HTERT RPE-1 (cell line): ENCODE results near the gene TBC1D24.
"Not testable (repeated sequence)": the region's sequence is repeated elsewhere in the genome, so short reads cannot be mapped to it uniquely, and the experiment has no call there.

Experiments
- in situ Hi-C: fragments of 300-500 bp; cut with MboI; formaldehyde crosslinking; loops from 4 replicates; pipeline ENCODE4 v1.14.3; 2020; ENCODE audit warnings: low sequenced_read_pairs

TBC1D24 gene

DNA sequence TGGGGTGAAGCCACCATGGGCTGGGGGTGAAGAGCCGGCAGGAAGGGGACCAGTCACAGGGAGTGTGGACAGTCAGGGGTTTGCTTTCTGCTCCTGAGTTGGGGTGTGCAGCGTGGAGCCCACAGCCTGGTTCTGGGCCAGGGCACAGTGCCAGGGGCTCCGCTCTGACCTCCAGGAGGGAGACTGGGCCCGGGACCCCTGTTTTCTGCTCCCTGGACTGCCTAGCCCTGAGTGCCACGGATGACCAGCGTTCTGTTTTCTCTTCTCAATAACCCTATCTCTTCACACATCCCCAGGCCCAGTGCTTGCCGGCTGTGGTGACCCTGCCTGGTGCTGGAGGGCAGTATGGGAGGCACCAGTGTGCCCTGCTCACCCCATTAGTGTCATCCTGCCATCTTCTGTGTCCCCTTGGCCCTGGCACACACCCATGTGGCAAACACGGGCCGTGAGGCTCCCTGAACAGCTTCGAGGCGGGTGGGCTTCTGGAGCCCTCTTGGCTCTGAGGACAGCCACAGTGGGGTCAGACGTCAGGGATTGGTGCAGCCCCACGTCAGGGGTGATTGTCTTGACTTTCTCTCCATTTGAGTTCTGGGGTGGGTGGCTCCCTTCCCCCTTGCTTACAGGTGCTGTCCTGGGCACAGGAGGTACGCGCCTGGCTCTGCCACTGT is 55.2 kb downstream of the TBC1D24 start:
- in situ Hi-C loops, result no loop called here

GRCh38 chr16:2530629-2531318 is 55.8 kb downstream of the TBC1D24 start:
- in situ Hi-C loops, result no loop called here

DNA sequence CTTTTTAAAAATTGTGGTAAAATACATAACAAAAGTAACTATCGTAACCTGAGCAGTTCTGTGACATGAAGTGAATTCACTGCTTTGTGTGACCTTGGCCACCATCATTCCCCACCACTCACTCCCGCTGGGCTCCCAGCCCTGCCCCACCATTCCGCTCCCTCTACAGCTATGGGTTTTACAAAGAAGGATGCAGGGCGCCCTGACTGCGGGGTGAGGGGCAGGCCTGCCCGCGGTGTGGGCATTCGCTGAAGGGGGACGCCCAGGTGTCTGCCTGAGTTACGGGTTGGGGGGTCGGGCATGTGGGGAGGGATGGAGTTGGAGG is 56.4 kb downstream of the TBC1D24 start, which contains the start of gene CEMP1:
Gene CEMP1 (minus strand): TSS at position 38 of the 325 bp plus-strand sequence. CDS start 335 bp downstream, outside the sequence.
- in situ Hi-C loops, result no loop called here

DNA sequence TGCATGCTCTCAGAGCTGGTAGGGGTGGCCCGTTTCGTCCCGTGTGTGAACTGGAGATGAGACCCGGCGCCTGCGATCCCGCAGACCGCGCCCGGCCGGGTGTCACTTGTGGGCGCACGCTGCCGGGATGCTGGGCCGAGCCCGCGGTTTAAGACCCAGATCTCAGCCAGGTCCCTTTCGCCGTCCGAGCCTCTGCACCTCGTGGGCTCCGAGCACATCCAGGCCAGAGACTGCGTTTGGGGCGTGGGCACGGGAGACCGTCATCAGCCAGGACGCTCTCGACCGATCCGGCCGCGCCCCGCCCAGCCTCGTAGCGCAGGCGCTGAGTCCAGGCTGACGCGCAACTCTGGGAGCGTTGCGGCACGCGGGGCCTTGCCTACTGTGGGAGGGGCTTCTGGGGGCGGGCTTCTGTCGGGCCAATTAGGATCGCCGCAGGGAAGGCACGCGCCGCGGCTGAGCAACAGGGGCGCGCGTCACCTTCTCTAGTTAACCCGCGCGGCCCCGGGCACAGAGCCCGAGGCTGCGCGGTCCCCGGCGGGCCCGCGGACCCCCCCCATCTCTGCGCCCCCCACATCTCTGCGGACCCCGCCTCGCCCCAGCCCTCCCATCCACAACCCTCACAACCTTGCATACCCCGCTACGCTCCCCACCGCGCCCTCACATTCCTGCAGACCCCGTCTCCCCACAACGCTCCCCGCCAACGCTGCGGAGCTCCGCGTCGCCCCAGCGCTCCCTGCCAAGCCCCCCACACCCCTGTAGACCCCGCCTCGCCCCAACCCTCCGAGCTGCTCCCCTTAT is 57.0 kb downstream of the TBC1D24 start:
- in situ Hi-C loops, result no loop called here

DNA sequence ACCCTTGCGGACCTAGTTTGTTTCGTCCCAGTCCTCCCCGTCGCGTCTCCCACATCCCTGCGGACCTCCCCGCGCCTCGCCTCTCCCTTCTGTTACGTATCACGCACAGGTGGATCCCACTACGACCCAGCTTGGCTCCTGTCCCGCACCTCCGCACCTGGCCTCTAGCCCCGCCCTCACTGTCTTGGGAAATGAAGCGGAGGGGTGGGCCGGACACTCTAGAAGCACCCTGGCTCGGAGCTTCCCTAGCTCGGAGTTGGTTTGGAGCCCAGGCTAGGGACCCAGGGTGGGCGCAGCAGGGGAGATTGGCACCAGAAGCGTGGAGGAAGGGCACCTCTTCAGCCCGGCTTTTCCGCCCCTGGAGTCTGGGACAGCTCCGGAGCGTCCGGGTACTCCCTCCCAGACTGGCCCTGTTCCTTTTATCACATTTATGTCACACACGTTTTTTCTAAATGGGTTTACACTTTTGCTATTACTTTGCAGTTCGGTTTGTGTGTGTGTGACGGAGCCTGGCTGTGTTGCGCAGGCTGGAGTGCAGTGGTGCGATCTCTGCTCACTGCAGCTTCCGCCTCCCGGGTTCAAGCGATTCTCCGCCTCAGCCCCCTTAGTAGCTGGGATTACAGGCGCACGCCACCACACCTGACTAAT is 57.7 kb downstream of the TBC1D24 start:
- in situ Hi-C loops, result no loop called here

DNA sequence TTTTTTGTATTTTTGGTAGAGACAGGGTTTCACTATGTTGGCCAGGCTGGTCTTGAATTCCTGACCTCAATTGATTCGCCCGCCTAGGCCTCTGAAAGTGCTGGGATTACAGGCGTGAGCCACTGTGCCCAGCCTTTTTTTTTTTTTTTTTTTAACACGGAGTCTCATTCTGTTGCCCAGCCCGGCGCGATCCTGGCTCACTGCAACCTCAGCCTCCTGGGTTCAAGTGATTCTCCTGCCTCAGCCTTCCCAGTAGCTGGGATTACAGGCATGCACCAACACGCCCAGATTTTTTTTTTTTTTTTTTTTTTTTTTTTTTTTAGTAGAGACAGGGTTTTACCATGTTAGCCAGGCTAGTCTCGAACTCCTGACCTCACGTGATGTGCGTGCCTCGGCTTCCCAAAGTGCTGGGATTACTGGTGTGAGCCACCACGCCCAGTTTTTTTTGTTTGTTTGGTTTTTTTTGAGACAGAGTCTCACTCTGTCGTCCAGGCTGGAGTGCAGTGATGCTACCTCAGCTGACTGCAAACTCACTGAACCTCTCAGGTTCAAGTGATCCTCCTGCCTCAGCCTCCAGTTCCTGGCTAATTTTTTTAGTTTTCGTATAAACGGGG is 58.3 kb downstream of the TBC1D24 start:
- in situ Hi-C loops, result not testable (repeated sequence)

DNA sequence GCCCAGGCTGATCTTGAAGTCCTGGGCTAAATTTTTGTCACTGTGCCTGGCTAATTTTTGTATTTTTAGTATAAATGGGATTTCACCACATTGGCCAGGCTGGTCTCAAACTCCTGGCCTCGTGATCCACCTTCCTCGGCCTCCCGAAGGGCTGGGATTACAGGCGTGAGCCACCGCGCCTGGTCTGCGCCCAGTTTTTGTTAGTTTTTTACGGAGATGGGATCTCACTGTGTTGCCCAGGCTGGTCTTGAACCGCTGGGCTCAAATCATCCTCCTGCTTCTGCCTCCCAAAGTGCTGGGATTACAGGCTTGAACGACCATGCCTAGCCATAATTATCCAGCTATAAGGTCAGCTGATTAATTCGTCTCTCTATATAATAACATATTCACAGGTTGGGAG is 59.0 kb downstream of the TBC1D24 start:
- in situ Hi-C loops, result no loop called here

DNA sequence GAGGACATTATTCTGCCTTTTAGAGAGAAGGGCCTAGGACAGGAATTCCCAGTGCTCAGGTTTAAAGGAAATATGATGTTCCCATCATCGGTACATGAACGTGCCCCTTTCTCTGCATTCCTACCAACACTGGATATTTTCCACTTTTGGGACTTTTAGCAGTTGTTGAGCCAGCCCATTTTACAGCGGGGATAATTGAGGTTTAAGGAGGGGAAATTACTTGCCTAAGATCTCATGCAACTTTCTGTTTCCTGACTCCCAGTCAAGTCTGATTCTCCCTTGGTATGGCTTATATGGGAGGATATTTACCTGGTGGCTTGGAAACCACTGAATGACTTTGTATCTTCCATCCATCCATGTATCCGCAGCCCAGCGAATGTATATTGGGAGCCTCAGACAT is 59.4 kb downstream of the TBC1D24 start:
- in situ Hi-C loops, result not testable (repeated sequence)

DNA sequence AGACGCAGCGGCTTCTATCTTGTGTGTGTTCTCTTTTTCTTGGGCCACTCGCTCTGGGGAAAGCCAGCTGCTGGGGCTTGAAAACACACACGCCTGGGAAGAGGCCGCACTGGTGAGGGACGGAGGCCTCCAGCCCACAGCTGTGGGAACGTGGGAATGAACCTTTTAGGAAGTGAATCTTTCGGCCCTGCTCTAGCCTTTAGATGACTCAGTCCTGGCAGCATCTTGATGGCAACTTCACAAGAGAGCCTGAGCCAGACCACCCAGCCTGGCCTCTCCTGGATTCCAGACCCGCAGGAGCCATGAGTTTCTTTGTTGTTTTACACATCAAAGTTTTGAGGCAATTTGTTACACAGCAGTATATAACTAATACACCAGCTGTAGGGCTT is 60.7 kb downstream of the TBC1D24 start:
- in situ Hi-C loops, result no loop called here

- in situ Hi-C loops, result no loop called here
Observed at GRCh38 chr16:2537451-2538379, 62.8 kb downstream of the TBC1D24 start, which contains the start of gene PDPK1. TSS of gene PDPK1 (plus strand) at chr16:2538021. CDS start at chr16:2538113, 92 bp downstream.

GRCh38 chr16:2539192-2539844 is 64.4 kb downstream of the TBC1D24 start:
- in situ Hi-C loops, result not testable (repeated sequence)

GRCh38 chr16:2539845-2540458 is 65.0 kb downstream of the TBC1D24 start:
- in situ Hi-C loops, result not testable (repeated sequence)

- in situ Hi-C loops, result not testable (repeated sequence)
Observed at GRCh38 chr16:2540912-2541311, 66.0 kb downstream of the TBC1D24 start.

DNA sequence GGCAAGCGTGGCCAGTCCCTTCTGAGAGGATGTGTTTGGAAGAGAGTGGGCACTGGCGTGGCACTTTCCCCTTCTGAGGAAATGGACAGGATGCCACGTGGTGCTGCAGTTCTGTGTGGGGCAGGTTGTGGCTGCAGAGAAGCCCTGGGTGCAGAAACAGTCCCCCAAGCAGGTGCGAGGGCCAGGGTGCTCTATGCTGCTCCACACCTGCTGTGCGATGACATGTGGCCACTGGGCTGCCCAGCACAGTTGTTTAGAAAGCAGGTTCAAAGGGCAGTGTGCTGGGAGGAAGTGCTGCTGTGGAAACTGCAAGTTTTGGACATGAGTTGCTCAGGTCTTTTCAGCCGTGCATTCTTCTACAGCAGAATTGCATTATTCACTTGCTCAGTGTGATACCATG is 66.5 kb downstream of the TBC1D24 start:
- in situ Hi-C loops, result not testable (repeated sequence)

DNA sequence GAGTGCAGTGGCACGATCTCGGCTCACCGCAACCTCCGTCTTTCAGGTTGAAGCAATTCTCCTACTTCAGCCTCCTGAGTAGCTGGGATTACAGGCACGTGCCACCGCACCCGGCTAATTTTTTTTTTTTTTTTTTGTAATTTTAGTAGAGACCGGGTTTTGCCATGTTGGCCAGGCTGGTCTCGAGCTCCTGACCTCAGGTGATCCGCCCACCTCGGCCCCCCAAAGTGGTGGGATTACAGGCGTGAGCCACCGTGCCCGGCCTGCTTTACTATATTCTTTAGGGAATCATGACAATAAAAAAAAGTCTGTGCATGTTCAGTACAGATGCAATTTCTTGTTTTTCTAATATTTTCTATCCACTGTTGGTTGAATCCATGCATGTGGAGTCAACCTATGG is 68.8 kb downstream of the TBC1D24 start:
- in situ Hi-C loops, result not testable (repeated sequence)

GRCh38 chr16:2550283-2550878 is 75.5 kb downstream of the TBC1D24 start:
- in situ Hi-C loops, result not testable (repeated sequence)

DNA sequence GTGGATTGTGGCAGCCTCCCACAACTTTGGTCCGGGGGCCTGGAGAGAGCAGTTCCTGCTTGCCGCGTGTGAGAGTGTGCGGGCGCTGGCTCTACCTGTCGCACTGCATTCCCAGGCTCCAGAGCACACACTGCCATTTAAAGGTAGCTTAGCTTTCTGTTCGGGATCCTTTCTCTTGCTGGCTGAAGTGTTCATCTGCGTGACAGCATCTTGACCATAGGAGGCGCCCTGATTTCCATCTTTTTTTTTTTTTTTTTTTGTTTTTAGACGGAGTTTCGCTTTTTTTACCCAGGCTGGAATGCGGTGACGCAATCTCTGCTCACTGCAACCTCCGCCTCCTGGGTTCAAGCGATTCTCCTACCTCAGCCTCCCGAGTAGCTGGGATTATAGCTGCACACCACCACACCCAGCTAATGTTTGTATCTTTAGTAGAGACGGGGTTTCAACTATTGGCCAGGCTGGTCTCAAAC is 76.5 kb downstream of the TBC1D24 start:
- in situ Hi-C loops, result not testable (repeated sequence)

GRCh38 chr16:2554709-2555425 is 79.9 kb downstream of the TBC1D24 start:
- in situ Hi-C loops, result not testable (repeated sequence)
